PFSK-1 (cell line): ENCODE data around the gene MTA3.

ENCODE experiments used
- POLR2AphosphoS5 ChIP-seq: IDR thresholded peaks from 2 replicates; pipeline ENCODE4 v1.6.1; 2012; ENCODE audit warnings: low read depth, mild to moderate bottlenecking, control low read depth, low read length, moderate library complexity
- REST ChIP-seq, 2 experiments: IDR thresholded peaks; 2 replicates each; pipeline versions ENCODE4 v1.6.1 to v1.8.0; 2011 to 2012; ENCODE audit warnings: low read depth in 2 of 2, low read length in 2 of 2, control low read depth in 1 of 2, inconsistent platforms in 1 of 2, mild to moderate bottlenecking in 1 of 2, moderate library complexity in 1 of 2; ENCODE audit not compliant: insufficient read depth in 1 of 2

- TF ChIP-seq REST (IDR thresholded peaks at IDR 0.05; ENCODE audit: insufficient read depth in 1 of 2, low read depth in 2 of 2, low read length in 2 of 2) (no peak), POLR2AphosphoS5 (no peak)
These were observed 95.4 kb downstream of the MTA3 start for GRCh38 chr2:42663828-42664227.
